WTC11 (cell line): ENCODE measurements around the gene ERVMER34-1.

Experiments used
- ATF2 ChIP-seq: sonication (generic); formaldehyde crosslinking; IDR thresholded peaks from 2 replicates; pipeline ENCODE4 v1.8.1; 2022; ENCODE audit warnings: low read depth, missing genetic modification reagents, borderline replicate concordance
- CTCF ChIP-seq: fragments of 200-600 bp; IDR thresholded peaks from 2 replicates; pipeline ENCODE4 v1.8.0; 2022; ENCODE audit warnings: antibody characterized with exemption
- HMGA2 ChIP-seq: fragments of 250-450 bp; sonication (Bioruptor Pico); IDR thresholded peaks from 2 replicates; pipeline ENCODE4 v1.4.0; 2021; ENCODE audit warnings: mild to moderate bottlenecking, moderate library complexity
- USF1 ChIP-seq: sonication (generic); formaldehyde crosslinking; IDR thresholded peaks from 2 replicates; pipeline ENCODE4 v1.8.0; 2022; ENCODE audit warnings: mild to moderate bottlenecking, missing genetic modification reagents
- ZNF138 ChIP-seq: sonication (generic); formaldehyde crosslinking; conservative IDR thresholded peaks from 2 replicates; pipeline ENCODE4 v1.8.1; 2022; ENCODE audit warnings: mild to moderate bottlenecking, moderate library complexity, missing genetic modification reagents
- ZNF423 ChIP-seq: fragments of 250-450 bp; sonication (Bioruptor Pico); IDR thresholded peaks from 2 replicates; pipeline ENCODE4 v2.1.2; 2022; ENCODE audit warnings: mild to moderate bottlenecking, moderate library complexity

GRCh38 chr4:52701207-52701606 is 50.0 kb downstream of the ERVMER34-1 start:
- TF ChIP-seq USF1 (no peak), ZNF138 (CRISPR knock-in tag) (no peak), CTCF (no peak), ATF2 (CRISPR knock-in tag) (no peak), ZNF423 (CRISPR knock-in tag) (no peak), HMGA2 (CRISPR knock-in tag) (no peak)
